Mucosa of rectum (tissue), 2 donors: Measurements from ENCODE around the gene LCN12.

ENCODE experiments used
- H3K27ac ChIP-seq, 2 donors: one replicate each; pipeline ENCODE4 v1.7.0; 2013; ENCODE audit warnings: inconsistent platforms in 2 of 2, low read depth in 2 of 2, low read length in 2 of 2
- H3K27me3 ChIP-seq, 2 donors: one replicate each; pipeline ENCODE4 v1.7.0; 2013; ENCODE audit warnings: low read length in 2 of 2; ENCODE audit not compliant: control insufficient read depth in 2 of 2, insufficient read depth in 2 of 2
- H3K36me3 ChIP-seq, 2 donors: one replicate each; pipeline ENCODE4 v1.7.0; 2013; ENCODE audit warnings: low read length in 2 of 2; ENCODE audit not compliant: control insufficient read depth in 2 of 2, insufficient read depth in 2 of 2
- H3K4me1 ChIP-seq, 2 donors: one replicate each; pipeline ENCODE4 v1.7.0; 2013; ENCODE audit warnings: low read length in 2 of 2, mild to moderate bottlenecking in 1 of 2; ENCODE audit not compliant: control insufficient read depth in 2 of 2, insufficient read depth in 2 of 2
- H3K4me3 ChIP-seq, 2 donors: one replicate each; pipeline ENCODE4 v1.7.0; 2013; ENCODE audit warnings: low read length in 2 of 2
- H3K9ac ChIP-seq, 2 donors: one replicate each; pipeline ENCODE4 v1.7.0; 2013; ENCODE audit warnings: low read length in 2 of 2, low read depth in 1 of 2, mild to moderate bottlenecking in 1 of 2
- H3K9me3 ChIP-seq, 2 donors: one replicate each; pipeline ENCODE4 v1.7.0; 2013; ENCODE audit warnings: low read length in 2 of 2; ENCODE audit not compliant: control insufficient read depth in 2 of 2
- donor health status: healthy.
- donor health status: Normal muscosa, but diverticular disease.

The LCN12 gene

GRCh38 chr9:136990242-136990911, 38.3 kb downstream of the LCN12 start:
- H3K27ac ChIP-seq, result no peak overlapping the region
- peaks cover 0 to 6% of the 10 kb centered on the region in 2 donors for H3K27me3 ChIP-seq
- H3K4me3 ChIP-seq, result no peak overlapping the region
- no peaks in the 10 kb centered on the region for H3K36me3 ChIP-seq
- H3K9me3 ChIP-seq, result no peaks in the 10 kb centered on the region
- no peak overlapping the region for H3K9ac ChIP-seq
- peaks cover 7 to 11% of the 10 kb centered on the region in 2 donors for H3K4me1 ChIP-seq

GRCh38 chr9:136991993-136992818, 40.1 kb downstream of the LCN12 start, which contains the start of gene PAXX:
TSS of gene PAXX (plus strand) at chr9:136992422. CDS start at chr9:136992444, 22 bp downstream.
- H3K4me3 ChIP-seq, result peak within 1 kb of the TSS; percentile 66 to 82
- H3K27me3 ChIP-seq, result no peaks in the 10 kb centered on the region
- H3K27ac ChIP-seq, result peak within 1 kb of the TSS; percentile 89 to 92
- peak within 1 kb of the TSS; percentile 29 to 61 for H3K9ac ChIP-seq
- H3K4me1 ChIP-seq, result peaks cover 21 to 24% of the 10 kb centered on the region in 2 donors
- H3K36me3 ChIP-seq, result no peaks in the 10 kb centered on the region
- H3K9me3 ChIP-seq, result no peaks in the 10 kb centered on the region

GRCh38 chr9:136992819-136993369, 40.8 kb downstream of the LCN12 start:
- Histone ChIP-seq H3K9ac (peak overlapping the region; percentile 29 to 61), H3K27ac (peak overlapping the region; percentile 89 to 92), H3K9me3 (no peaks in the 10 kb centered on the region), H3K4me3 (peak overlapping the region; percentile 66 to 82), H3K36me3 (no peaks in the 10 kb centered on the region), H3K4me1 (peaks cover 25 to 29% of the 10 kb centered on the region in 2 donors), H3K27me3 (no peaks in the 10 kb centered on the region)

GRCh38 chr9:136994180-136994887, 42.3 kb downstream of the LCN12 start:
- H3K4me3 ChIP-seq, result no peak overlapping the region
- no peaks in the 10 kb centered on the region for H3K27me3 ChIP-seq
- no peaks in the 10 kb centered on the region for H3K9me3 ChIP-seq
- H3K36me3 ChIP-seq, result no peaks in the 10 kb centered on the region
- H3K9ac ChIP-seq, result no peak overlapping the region
- H3K4me1 ChIP-seq, result peaks cover 30 to 31% of the 10 kb centered on the region in 2 donors
- no peak overlapping the region for H3K27ac ChIP-seq

GRCh38 chr9:136994888-136995230, 42.8 kb downstream of the LCN12 start:
- Histone ChIP-seq H3K4me1 (peaks cover 30 to 31% of the 10 kb centered on the region in 2 donors), H3K9me3 (no peaks in the 10 kb centered on the region), H3K27me3 (no peaks in the 10 kb centered on the region), H3K36me3 (no peaks in the 10 kb centered on the region), H3K27ac (no peak overlapping the region), H3K9ac (no peak overlapping the region), H3K4me3 (no peak overlapping the region)

- no peaks in the 10 kb centered on the region for H3K36me3 ChIP-seq
- H3K4me3 ChIP-seq, result no peak overlapping the region
- H3K27me3 ChIP-seq, result no peaks in the 10 kb centered on the region
- no peak overlapping the region for H3K9ac ChIP-seq
- no peaks in the 10 kb centered on the region for H3K9me3 ChIP-seq
- H3K4me1 ChIP-seq, result peaks cover 30 to 31% of the 10 kb centered on the region in 2 donors
- no peak overlapping the region for H3K27ac ChIP-seq
Measured at GRCh38 chr9:136995362-136995761, 43.3 kb downstream of the LCN12 start.

GRCh38 chr9:136995772-136996311, 43.8 kb downstream of the LCN12 start:
- no peak overlapping the region for H3K9ac ChIP-seq
- H3K4me3 ChIP-seq, result peak overlapping the region in 1 of 2 donors; percentile 66
- H3K27me3 ChIP-seq, result no peaks in the 10 kb centered on the region
- no peaks in the 10 kb centered on the region for H3K9me3 ChIP-seq
- no peaks in the 10 kb centered on the region for H3K36me3 ChIP-seq
- H3K27ac ChIP-seq, result peak overlapping the region; percentile 32 to 48
- peaks cover 30 to 31% of the 10 kb centered on the region in 2 donors for H3K4me1 ChIP-seq

GRCh38 chr9:136996361-136997292, 44.6 kb downstream of the LCN12 start, which contains the start of gene CLIC3:
TSS of gene CLIC3 (minus strand) at chr9:136996568. CDS start at chr9:136996543, 25 bp downstream.
- H3K9me3 ChIP-seq, result no peaks in the 10 kb centered on the region
- H3K27me3 ChIP-seq, result no peaks in the 10 kb centered on the region
- peak within 1 kb of the TSS; percentile 47 for H3K9ac ChIP-seq
- no peaks in the 10 kb centered on the region for H3K36me3 ChIP-seq
- peak within 1 kb of the TSS; percentile 43 to 48 for H3K27ac ChIP-seq
- H3K4me1 ChIP-seq, result peaks cover 30 to 31% of the 10 kb centered on the region in 2 donors
- peak within 1 kb of the TSS; percentile 48 to 66 for H3K4me3 ChIP-seq

GRCh38 chr9:136997371-136997770, 45.3 kb downstream of the LCN12 start:
- no peaks in the 10 kb centered on the region for H3K9me3 ChIP-seq
- no peaks in the 10 kb centered on the region for H3K36me3 ChIP-seq
- H3K4me1 ChIP-seq, result peaks cover 30 to 31% of the 10 kb centered on the region in 2 donors
- H3K27ac ChIP-seq, result peak overlapping the region in 1 of 2 donors; percentile 43
- H3K9ac ChIP-seq, result peak overlapping the region in 1 of 2 donors; percentile 47
- H3K27me3 ChIP-seq, result peaks cover 0 to 3% of the 10 kb centered on the region in 2 donors
- H3K4me3 ChIP-seq, result peak overlapping the region in 1 of 2 donors; percentile 30
